A172 (cell line): ENCODE data around the gene GPR63. TPM values are rescaled to one million over a fixed set of nuclear protein-coding genes. Genes with fewer than 3 reads are reported as not detected.

Experiments
- DNase-seq: peaks from one replicate; pipeline ENCODE4 v3.0.0-alpha.2; 2015; ENCODE audit warnings: low spot score
- total RNA-seq: library from RNA; depleted of rRNA; stranded (reverse); fragments of >200 nt; shearing (Covaris generic); gene quantifications from 2 replicates; pipeline ENCODE4 v1.2.3, GENCODE V29; 2014; rRNA removed

Gene GPR63
- total RNA-seq, 1 experiment from 2014 or later: not detected

- DNase-seq: no peak
Observed at GRCh38 chr6:96760153-96760687, 77.1 kb downstream of the GPR63 start.

DNA sequence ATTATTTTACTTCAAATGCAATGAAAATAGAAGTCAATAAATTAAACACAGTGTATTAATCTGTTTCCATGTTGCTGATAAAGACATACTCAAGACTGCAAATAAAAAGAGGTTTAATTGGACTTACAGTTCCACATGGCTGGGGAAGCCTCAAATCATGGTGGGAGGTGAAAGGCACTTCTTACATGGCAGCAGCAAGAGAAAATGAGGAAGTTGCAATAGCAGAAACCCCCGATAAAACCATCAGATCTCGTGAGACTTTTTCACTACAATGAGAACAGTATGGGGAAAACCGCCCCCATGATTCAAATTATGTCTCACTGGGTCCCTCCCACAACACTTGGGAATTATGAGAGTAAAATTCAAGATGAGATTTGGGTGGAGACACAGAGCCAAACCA is 82.2 kb downstream of the GPR63 start:
- no peak for DNase-seq

DNA sequence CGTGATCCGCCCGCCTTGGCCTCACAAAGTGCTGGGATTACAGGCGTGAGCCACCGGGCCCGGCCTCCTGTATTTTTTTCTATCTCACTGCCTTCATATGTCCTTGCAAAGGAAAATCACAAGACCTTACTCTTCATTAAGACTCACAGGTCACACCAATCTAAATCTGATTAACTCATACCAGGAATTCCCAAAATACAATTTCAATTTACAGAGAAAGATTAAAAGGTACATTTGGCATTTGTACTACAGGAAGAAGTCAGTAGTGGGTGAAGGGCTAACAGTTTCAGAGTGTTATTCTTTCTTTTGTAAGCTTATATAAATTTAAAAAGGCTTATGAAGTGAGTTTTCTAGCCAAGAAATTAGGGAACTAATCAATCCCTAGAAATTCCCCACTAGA is 87.4 kb downstream of the GPR63 start:
- DNase-seq: no peak

Other genes starting within 250 kb of the GPR63 start
- gene NDUFAF4, start 60.4 kb upstream of the GPR63 start, total RNA-seq: 37.6 and 66.7 TPM in 2 replicates
- not detected in 2 replicates for gene KLHL32, start 87.3 kb upstream of the GPR63 start, total RNA-seq